Fibroblast of skin of left quadriceps (primary cell): ENCODE measurements around the gene SPOCK1.
A peak's percentile ranks its signal among the peaks of the same experiment; 100 is the strongest.

ENCODE experiments used
- DNase-seq, 2 experiments: peaks; one replicate each; pipeline ENCODE4 v3.0.0-alpha.2; 2013; ENCODE audit warnings: low read depth in 2 of 2

The SPOCK1 gene

DNA sequence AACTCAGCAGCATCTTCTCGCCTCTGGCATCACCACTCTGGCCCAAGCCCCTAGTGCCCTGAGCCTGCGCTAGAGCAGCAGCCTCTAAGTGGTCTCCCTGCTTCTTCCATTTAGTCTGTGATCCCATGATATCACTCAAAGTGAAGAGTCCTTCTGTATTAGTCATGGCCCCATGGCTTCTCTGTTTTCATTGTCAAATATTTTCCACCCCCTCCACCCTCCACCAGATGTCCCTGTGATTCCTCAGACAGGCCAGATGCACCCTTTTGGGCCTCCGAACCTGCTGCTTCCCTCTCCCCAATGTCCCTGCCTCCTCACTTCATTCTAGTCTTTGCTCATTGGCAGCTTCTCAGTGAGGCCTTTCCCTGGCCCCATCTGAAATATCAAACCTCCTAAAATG lies 299.2 kb downstream of the SPOCK1 start:
- DNase-seq, result peak in 1 of 2 experiments; percentile 51

DNA sequence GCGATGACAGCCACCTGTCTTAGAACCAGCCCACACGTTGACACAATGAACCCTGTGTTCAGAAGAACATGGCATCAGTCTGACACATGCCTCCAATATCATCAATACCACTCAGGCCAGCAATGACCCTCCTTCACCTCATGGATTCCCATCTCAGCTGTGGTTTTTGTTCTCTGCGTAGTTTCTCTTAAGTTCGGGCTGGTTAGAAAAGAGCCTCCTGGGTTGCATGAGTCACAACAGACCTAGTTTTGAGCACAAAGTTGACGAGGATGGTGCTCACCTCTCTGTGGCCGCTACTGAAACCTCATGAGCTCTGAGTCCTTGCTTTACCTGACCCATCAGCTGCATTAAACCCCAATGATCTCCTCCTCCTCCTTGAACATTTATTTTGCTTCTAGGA lies 299.9 kb downstream of the SPOCK1 start:
- no peak for DNase-seq

DNA sequence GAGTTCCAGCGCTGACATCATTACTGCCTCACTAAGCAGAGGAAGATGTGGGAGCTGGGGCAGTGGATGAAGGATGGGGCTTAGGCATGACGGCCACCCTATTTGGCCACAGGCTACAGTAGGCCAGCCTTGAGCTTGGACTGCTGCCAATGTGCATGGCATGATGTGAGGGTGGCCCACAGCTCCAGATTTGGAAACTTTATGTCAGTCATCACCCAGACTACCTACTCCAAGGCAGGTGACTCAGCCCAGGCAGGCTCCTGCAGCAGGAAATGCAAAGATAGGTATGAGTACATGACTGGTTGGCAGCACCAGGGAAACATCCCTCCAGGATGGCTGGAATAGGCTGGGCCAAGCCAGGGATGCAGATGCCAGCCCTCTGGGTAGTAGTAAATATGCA lies 303.6 kb downstream of the SPOCK1 start:
- DNase-seq, result no peak

DNA sequence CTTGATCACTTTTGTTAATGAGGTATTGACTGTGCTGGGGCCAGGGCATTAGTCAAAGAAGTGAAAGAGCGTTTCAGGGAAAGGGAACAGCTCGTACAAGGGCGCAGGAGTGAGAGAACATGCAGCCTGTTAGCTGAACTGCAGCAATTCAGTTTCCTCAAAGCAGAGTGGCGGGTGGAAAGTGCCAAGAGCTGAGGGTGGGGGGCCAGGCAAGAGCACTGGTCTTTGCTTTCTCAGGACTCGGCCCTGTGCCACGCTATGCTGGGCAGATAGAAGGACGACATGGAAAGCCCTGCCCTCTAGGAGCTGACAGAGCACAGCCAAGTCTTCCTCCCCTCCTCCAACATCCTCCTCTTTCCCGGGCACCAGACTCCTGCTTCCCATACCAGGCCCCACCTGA lies 304.8 kb downstream of the SPOCK1 start:
- DNase-seq, result no peak

GRCh38 chr5:137192293-137192743 lies 306.8 kb downstream of the SPOCK1 start:
- peak; percentile 29 for DNase-seq

DNA sequence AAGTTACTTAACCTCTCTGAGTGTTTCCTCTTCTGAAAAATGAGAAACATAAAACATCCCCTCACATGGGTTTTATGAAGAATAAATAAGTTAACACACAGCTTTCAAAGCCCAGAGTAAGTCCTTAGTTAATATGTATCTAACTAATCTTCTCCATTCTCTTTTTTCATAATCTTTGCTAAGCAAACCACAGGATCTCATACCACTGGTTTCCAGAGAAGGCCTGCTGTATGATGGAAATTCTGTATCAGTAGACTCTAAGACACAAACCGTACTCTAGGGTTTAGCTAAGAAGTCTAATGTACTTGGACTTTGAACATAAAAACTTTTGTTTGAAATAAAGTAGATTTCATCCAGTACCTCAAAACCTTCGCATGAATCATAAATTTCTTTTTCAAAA lies 307.9 kb downstream of the SPOCK1 start:
- DNase-seq, result no peak

DNA sequence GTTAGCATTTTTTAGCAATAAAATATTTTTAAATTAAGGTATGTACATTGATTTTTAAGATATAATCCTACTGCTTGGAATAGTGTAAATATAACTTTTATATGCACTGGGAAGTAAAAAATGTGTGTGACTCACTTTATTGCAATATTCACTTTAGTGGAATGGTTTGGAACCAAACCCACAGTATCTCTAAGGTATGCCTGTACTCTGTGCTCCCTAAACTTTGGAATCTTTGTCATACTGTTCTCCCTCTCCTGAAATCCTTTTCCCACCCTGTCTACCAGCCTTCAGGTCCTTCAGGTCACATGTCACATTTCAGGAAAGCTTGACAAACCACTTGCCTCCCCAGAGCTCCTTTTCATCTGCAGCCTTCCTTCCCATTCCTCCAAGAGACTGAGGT lies 308.7 kb downstream of the SPOCK1 start:
- peak; percentile 36 to 39 for DNase-seq

- DNase-seq, result peak in 1 of 2 experiments; percentile 11
Observed at GRCh38 chr5:137190031-137190430, 309.1 kb downstream of the SPOCK1 start.

- DNase-seq, result no peak
Observed at GRCh38 chr5:137188566-137188965, 310.6 kb downstream of the SPOCK1 start.

GRCh38 chr5:137186759-137187461 lies 312.2 kb downstream of the SPOCK1 start:
- peak; percentile 62 to 71 for DNase-seq

- DNase-seq, result no peak
Observed at GRCh38 chr5:137185193-137185592, 313.9 kb downstream of the SPOCK1 start.

GRCh38 chr5:137184734-137185133 lies 314.4 kb downstream of the SPOCK1 start:
- no peak for DNase-seq

DNA sequence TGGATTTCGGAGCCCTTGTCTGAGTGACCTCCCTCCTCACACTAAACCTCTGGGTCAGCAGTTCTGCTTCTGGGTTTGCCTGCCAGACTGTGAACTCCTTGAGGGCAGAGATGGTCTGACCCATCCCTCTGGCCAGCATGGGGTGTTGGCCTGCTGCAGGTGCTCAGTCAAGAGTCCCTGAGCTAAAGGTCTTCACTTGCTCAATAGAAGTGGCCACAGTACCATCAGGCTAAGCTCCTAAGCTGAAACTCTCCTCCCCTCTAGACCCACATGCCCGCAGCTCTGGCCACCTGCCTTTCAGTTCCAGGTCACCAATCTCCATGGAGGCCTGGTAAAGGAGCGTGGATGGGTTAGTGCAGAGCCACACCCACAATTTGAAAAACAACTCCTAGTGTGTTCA lies 316.6 kb downstream of the SPOCK1 start:
- DNase-seq, result no peak

DNA sequence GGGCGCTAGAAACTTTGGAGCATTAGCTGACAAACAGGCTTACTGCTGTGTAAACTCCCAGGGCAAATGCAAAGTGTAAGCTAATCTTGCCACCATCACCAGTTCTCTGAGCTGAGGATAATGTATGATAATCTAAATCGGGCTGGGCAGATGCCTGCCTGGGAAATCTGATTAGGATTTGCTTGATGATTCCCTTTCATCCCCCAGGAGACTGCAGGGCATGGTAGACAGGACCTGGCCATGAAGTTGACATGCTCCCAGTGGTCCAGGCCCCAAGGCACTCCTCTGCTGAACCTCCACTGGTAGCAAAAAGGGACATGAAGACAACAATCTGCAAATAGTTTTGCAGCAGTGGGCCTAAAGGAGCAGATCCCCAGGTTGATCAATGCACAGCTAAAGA lies 317.5 kb downstream of the SPOCK1 start:
- no peak for DNase-seq

DNA sequence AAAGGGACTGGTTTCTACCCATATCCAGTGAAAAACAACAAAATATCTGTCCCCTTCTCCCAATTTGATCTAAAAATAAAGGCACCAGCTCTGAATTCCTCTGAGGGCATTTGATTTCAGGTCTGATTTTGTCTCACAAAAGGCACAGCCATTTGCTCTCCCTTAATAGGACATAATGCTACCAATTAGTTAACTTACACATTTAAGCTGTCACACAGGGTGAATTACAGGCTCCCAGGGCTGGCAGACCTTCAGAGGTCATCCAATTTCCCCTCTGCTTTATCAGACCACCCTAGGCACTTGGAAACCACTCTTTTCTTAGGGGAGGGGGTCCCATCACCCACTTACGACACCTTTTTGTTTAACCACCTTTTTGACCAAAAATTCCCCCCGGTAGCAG lies 319.9 kb downstream of the SPOCK1 start:
- no peak for DNase-seq

- no peak for DNase-seq
Observed at GRCh38 chr5:137176609-137177008, 322.5 kb downstream of the SPOCK1 start.

DNA sequence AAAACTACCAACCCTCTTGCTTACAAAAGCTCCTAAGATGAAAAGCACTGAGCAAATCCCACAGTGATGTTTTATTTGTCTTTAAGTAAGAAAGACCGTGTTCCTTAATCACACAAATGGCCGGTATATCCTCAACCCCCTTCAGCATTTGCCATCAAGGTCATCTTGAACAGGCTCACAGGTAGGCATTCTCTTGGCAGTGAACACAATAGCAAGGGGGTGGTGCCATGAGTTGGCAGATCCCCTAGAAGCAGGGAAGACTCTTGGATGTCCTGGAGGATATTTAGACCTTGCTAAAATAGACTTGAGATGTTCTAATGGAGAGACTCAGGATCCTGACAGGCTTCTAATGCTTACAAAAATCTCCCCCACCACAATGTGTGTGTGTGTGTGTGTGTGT lies 323.0 kb downstream of the SPOCK1 start:
- DNase-seq, result no peak

GRCh38 chr5:137174196-137174595 lies 324.9 kb downstream of the SPOCK1 start:
- no peak for DNase-seq

GRCh38 chr5:137172258-137172657 lies 326.9 kb downstream of the SPOCK1 start:
- no peak for DNase-seq

- no peak for DNase-seq
Observed at GRCh38 chr5:137167187-137167586, 331.9 kb downstream of the SPOCK1 start.

- no peak for DNase-seq
Observed at GRCh38 chr5:137164961-137165360, 334.2 kb downstream of the SPOCK1 start.

DNA sequence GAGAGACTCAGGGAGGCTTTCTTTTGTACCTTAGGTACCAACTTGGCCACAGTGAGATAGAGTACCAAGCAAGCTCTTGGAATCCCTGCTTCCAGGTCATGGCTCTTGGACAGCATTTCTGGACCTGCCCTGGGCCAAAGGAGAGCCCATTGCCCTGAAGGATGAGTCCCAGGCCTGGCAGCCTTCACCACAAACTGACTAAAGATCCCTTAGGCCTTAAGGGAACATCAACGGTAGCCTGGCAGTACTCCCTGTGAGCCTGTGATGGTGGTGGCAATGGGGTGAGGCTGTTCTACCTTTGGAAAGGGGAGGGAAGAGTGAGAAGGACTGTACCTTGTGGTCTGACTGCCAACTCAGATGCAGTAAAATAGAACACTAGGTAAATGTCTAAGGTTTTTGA lies 334.6 kb downstream of the SPOCK1 start:
- DNase-seq, result no peak

GRCh38 chr5:137158691-137159090 lies 340.4 kb downstream of the SPOCK1 start:
- no peak for DNase-seq

GRCh38 chr5:137156180-137156579 lies 342.9 kb downstream of the SPOCK1 start:
- no peak for DNase-seq
